GM18873 (cell line): Measurements from ENCODE around the gene NSDHL.

Source experiments
- ATAC-seq: cut with Tn5 transposase; IDR thresholded peaks from one replicate; pipeline ENCODE4 v1.9.1; 2021; ENCODE audit warnings: mild to moderate bottlenecking, moderate library complexity, moderate number of reproducible peaks; ENCODE audit not compliant: unreplicated experiment, low FRiP score

Gene NSDHL

DNA sequence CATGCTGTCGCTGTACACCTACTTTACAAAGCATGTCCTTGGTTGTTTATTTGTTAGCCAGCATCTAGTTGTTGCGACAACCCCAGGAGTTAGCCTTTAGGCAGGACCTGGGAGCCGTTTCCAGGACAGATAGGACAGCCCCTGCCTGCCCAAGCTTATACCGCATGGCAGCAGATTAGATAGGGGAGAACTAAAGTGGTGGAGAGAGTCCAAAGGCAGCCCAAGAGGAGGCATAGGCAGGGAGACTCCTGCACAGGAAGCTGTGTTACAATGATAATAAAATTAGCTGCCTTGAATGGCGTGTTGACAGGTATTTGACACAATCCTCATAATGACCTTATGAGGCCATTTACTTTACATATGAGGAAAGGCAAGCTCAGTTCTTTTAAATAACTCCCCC, 13.0 kb downstream of the NSDHL start:
- ATAC-seq, result no peak

DNA sequence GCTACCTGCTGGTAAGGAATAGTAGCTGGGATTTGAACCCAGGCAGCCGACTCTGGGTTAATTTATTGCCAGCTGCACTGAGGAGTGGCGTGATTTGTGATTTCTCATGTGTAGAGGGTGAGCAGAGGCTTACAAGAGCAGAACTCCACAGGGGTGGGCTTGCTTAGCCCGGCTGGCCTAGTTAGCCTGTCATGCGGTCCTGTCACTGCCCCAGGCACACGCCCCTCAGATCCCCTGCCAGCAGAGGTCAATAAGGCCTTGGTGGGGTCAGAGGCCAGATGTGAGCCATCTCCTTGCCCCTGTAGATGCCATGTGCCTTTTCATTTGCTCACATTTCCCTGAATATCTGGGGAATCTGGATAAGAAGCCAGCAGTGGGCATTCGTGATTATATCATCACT, 13.4 kb downstream of the NSDHL start:
- no peak for ATAC-seq

DNA sequence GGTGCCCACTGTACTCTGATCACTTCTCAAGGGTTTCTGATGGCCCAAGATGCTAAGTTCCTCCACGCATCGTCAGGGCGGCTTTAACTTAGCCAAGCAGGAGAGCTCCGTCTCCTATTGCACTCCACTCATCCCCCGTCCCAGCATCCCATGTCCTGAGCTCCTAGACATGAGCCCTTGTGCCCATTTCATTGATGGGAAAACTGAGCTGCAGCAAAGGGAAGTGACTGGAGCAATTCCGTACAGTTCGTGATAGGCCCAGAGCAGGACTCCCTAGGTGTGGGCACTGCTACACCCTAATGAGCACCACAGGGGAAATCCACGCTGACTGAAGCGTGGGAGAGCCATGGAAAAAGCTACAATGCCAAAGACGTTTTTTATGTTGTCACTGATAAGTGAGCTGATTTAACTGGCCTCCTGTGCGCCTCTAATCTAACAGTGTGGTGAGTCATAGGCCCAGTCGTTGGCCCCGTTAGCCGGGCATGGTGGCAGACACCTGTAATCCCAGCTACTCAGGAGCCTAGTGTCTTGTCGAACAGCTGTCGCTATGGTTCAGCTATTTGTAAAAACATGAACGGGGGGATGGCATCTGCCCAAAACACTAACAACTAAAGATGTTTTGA, 14.9 kb downstream of the NSDHL start:
- ATAC-seq, result no peak

DNA sequence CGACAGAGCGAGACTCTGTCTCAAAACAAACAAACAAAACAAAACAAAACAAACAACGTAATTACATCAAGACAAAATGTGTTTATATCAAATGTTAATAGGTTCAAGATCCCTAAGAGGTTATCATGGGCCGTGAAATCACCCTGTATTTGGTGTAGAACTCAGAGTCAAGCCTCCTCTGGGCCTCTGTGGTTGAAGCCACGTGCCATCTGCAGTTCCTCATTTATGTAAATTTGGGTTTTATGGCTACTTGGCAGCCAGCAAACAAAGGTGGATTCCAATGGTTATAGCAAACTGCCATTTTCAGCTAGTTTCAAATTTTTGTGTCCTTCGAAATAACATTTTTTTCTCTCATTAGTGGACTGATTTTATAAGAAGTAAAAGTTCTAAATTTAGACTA, 16.4 kb downstream of the NSDHL start:
- ATAC-seq, result no peak

DNA sequence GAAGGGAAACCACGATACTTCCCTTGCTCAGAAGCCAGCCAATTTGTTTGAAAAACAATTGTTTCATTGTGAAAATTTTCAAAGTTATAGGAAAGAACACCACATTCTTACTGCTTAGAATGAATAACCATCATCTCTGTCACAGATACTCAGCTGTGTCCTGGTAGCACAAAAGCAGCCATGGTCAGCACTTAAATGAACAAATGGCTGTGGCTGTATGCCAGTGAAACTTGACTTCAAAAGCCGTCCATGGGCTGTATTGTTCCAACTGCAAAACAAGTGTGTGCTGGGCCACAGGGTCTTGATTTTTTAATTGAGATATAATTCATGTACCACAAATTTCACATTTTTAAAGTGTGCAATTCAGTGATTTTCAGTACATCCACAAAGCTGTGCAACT, 19.6 kb downstream of the NSDHL start:
- ATAC-seq, result no peak

DNA sequence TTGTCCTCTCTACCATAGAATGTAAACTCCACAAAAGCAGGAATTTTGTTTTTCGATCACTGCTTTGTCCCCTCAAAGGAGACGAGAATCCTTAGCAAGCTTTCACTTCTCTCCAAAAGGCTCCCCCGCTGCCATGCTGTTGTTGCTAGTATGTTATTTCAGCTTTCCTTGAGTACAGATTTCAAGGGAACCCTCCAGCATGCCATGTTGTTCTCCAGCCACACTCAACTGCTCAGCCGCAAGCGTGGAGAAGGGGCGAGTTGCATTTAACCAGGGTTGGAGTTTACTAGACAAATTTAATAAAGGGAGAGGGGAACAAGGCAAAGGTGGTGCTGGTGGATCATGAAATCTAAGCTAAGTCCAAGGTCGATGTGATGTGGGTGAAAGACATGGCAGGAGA, 23.1 kb downstream of the NSDHL start:
- ATAC-seq, result no peak

DNA sequence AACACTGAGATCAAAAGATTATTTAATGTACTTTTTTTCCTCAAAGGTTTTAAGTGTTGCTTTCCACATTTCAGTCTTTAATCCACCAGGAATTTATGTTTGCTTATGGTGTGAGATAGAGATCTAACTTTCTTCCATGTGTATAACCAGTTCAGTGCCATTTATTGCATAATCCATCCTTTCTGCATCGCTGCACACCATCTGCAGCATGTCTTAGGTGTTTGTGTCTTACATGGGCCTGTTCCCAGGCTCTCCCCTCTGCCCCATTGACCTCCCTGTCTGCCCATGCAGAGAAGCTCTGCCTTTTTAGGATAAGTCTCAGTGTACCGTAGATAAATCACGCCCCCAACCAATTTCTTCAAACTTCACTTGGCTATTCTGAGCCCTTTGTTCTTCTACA, 30.3 kb downstream of the NSDHL start:
- ATAC-seq, result no peak

DNA sequence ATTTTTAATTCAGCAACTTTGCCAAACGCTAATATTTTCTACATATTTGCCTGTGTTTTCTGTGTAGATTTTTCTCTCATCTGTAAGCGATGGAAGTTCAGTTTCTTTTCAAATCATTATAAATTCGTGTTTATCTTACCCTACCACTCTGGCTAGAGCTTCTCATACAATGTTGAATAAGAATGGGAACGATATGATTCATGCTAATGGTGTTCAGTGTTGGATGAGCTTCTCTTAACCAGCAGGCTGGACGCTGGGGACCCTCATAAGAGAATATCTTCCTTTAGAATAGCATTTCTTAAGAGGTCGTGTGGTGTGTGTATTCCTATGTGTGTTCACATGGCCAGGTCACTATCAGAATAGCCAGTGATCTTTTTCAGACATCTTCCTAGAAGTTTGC, 31.0 kb downstream of the NSDHL start:
- ATAC-seq, result no peak

DNA sequence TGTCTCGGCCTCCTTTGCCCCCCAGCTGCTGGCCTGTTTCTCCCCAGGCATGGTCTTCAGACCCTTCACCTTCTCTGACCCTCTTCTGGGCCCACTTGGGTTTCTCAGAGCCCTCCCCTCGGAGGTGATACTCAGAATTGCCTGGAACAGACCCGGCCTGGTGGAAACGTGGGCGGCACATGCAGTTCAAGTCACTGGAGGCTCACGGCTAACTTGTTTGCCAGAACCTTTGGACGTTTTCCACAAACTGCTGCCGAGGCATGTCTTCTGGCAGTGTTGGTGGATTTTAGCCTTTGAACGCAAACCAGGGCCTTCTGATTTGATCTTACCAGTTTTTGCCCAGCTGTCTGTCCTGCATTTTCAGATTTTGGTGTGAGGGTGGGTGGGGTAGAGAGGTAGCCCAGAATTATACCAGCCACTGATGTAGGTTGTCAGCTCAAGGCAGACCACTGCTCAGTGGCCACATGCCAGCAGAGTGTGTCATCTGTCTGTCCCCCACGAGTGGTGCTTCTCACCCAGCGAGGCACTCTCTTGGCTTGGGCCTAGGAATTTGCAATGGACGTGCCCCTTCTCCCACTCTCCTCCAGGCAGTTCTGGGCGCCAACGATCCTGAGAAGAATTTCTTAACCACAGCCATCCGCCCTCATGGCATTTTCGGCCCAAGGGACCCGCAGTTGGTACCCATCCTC, 34.5 kb downstream of the NSDHL start:
- ATAC-seq, result no peak

DNA sequence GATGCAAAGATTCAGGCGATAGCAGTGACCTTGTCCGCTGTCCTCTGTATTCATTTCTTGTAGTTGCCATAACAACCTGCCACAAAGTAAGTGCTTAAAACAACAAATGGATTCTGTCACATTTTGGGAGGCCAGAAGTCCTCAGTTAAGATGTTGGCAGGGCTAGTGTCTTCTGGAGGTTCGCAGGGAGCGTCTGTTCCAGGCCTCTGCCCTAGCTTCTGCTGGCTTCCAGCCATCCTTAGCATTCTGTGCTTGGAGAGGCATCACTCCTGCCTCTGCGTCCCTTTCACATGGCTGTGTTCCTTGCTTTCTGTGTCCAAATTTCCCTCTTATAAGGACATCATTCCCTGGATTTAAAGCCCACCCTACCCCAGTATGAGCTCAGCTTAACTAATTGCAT, 35.5 kb downstream of the NSDHL start:
- ATAC-seq, result no peak

DNA sequence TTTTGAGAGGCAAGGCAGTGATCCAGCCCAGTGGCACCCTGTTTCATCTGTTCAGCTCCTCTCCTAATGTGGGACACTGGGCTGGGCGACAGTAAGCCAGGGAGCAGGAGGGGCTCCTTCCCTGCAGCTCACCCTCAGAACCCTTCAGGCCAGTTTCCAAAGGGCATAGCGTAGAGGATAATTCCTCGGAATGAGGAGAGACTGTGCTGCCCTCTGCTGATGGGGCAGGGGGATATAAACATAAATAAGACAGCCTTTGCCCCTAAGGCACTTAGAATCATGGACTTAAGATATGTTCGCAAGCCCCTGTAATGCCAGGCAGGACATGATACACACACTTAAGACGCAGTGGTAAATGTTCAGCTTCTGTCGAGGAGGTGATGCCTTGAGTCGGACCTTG, 39.1 kb downstream of the NSDHL start:
- no peak for ATAC-seq

DNA sequence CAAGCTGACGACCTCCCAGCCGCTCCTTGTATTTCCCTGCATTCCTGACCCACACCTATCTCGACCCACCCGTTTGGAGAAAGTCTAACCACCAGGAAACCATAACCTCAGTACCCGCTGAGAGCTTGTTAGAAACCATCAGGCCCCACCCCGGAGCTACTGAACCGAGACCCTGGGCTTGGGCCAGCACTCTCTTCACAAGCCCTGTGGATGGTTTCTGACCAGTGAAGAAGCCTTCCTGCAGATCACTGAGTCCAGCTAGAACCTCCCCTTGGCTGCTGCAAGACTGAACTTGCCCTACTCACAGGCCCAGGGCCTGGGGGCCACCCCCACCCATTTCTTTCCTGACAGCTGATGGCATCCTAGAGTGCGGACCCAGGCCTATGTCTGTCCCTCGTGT, 40.4 kb downstream of the NSDHL start:
- no peak for ATAC-seq

DNA sequence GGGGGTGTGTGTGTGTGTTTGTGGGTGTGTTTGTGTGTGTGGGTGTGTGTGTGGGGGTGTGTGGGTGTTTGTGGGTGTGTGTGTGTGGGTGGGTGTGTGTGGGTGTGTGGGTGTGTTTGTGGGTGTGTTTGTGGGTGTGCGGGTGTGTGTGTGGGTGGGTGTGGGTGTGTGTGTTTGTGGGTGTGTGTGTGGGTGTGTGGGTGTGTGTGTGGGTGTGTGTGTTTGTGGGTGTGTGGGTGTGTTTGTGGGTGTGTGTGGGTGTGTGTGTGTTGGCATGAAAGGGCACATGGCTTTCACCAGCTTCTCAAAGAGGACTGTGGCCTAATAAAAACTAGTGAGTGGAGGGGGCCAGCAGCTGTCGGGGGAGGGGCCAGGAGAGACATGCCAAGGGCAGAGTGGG, 41.7 kb downstream of the NSDHL start:
- ATAC-seq, result no peak

DNA sequence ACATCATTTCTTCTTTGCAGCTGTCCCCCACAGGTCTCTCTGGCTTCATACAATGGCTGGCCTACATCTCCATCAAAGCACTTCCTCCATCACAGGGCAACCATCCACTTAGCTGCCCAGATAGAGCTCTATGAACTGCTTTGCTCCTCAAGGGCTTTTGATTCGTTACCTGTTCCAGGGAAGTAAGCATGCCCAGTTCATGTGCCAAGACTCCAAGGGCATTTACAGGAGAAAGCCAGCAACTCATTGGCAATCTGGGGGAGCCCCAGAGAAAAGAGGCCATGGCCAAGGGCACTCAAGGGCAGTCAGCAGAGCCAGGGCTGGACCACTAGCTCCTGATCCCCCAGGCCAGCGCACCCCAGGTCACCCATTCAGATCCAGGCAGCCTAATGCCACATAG, 42.5 kb downstream of the NSDHL start:
- ATAC-seq, result no peak

DNA sequence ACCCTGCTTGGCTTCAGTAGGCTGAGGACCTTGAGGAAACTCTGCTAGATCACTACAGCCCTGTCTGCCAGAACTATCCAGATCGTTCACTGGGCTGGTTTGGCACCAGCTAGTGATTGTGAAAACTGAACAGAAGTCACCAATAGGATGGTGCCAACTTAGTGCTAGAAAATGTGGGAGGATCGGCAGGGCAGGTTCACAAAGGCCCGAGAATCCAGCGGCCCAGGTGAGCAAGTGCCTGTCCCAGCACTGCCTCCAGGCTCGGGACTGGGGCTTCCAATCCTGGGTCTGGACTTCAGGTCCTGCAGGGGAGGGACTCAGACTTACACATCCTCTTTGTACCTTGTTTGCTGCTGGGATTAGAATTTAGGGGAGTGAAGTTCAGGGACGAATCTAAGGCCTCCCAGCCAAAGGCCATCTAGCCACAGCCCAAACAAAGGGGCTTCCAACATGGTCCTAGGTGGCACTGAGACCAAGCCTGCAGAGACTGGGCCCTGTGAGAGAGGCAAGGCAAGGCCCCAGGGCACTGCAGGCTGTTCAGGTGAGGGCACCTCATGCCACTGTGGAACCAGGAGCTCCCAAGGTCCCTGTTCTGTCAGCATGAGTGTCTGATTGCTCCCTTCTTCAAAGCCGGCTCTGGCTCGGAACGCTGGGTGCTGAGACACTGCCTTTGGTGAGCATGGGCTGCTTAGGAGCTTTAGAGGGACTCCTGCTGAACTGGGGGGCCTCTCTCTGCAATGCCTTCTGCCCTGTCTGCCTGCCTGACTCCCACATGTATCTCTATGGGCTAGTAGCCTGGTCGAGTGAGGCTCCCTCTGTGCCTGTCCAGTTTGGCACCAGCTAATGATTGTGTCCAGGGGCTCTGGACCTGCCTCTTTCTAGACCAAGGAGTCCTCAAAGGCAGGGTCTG, 46.3 kb downstream of the NSDHL start:
- no peak for ATAC-seq

DNA sequence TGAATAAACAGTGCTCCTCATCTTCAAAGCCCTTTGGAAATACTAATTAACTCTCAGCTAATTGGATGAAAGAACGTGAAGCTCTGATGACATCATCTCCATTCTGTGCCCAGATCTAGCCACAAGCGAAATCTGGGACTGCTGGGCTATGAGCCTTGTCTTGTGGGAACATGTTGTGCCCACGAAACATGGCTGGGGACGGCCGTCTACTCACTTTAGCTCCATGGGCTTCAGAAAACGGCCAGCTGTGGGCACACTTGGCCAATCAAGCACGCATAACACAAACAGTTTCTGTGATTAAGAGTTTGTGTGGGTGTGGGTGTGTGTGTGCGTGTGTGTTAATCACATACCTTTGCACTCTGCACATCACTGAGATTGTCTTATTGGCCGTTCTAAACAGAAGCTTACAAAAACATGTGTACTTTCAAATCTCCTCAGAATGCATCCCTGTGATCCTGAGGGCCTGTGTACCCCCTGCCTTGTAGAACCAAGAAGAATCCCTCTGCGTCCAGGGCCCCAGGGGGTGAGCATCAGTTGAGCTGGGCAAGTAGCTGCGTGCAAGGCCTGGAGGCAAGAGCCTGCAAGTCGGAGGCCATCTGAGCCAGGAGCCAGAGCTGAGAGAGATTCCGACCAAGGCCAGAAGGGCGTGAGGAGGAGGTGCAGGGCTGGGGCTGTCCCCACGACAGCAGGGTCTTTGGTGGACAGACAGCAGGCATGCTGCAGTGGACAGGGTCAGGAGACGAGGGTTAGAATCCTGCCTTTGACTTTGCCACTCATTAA, 48.3 kb downstream of the NSDHL start:
- ATAC-seq, result no peak

DNA sequence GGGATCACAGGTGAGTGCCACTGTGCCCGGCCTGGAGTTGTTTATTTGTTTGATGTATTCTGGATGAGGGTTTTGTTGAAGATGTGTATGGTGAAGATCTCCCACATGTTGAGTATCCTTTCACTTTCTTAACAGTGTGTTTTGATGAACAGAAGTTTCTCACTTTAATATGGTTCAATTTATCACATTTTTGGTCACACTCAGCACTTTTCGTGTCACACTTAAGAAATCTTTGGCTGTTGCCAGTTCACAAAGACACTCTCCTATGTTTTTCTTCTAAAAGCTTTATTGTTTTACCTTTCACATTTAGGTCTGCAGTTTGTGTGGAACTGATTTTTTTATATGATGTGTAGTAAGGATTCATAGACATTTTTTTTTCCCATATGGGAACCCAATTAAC, 50.4 kb downstream of the NSDHL start:
- ATAC-seq, result no peak

DNA sequence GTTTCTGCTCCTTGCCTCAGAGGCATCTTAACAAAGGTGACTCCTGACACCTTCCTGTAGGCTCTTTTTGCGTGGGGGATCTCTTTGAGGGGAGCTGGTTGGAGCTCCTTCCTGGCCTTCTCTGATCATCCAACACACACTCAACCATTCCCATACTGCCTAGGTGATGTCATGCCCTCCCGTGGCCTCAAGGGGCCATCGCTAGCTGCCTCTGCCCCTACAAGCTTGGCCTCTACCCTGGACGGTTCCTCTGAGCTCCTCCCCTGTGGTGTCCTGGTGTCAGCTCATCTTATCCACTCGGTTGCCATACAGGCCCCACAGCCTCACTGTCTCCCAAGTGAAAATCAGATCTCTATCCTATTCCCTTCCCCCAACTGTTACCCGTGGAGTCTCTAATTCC, 53.3 kb downstream of the NSDHL start:
- ATAC-seq, result no peak

DNA sequence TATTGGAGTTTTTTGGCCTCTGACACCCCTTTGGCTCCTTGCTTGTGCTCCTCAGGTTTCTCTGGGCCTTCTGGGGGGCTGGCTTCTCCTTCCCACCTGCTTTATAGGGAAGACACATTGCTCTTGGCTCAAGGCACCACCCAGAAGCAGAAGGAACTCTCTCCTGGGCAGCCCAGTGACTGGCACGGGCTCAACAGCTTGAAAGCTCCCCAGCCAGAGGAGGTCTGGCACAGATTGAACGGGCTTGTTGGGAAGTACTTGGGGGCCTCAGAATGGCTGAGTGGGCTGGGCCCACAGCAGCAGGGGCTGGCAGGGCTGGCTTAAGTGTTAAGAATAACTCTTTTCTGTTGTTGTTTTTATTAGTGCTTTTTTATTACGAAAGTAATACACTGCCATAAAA, 55.9 kb downstream of the NSDHL start:
- ATAC-seq, result no peak

DNA sequence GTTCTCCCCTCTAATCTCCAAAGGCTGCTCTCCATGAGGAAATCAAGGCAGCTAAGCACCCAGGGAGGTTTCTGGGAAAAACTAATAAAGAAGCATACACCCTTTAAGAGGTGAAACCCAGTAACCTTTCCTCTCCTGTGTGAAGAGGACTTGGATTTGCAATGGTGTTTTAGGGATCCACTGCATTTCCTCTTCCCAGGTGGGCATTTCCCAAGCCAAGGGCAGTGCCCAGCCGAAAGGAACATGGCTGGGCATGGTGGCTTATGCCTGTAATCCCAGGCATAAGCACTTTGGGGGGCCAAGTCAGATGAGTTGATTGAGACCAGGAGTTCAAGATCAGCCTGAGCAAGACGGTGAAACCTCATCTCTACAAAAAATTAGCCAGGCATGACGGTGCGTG, 61.6 kb downstream of the NSDHL start:
- no peak for ATAC-seq
